ENCODE data around the gene COMP. TPM values are rescaled to one million over a fixed set of nuclear protein-coding genes. Genes with fewer than 3 reads are reported as not detected.
A peak's percentile ranks its signal among the peaks of the same experiment; 100 is the strongest.
"Not testable (repeated sequence)": the region's sequence is repeated elsewhere in the genome, so short reads cannot be mapped to it uniquely, and the experiment has no call there.

The COMP gene
- total RNA-seq, 1 experiment from 2014 or later: not detected

GRCh38 chr19:18736415-18737336, 54.4 kb downstream of the COMP start:
- no peak overlapping the region for H3K27ac ChIP-seq
- no peak overlapping the region for H3K4me3 ChIP-seq
- H3K27me3 ChIP-seq (replicated peaks): no peaks in the 10 kb centered on the region
- H3K36me3 ChIP-seq: no peaks in the 10 kb centered on the region
- no peak for DNase-seq (ENCODE audit: low read depth in 1 of 2, low spot score in 2 of 2)
- no peaks in the 10 kb centered on the region for H3K9me3 ChIP-seq (replicated peaks)
- peaks cover 6% of the 10 kb centered on the region for H3K4me1 ChIP-seq (replicated peaks)

- Histone ChIP-seq H3K27ac (no peak overlapping the region), H3K4me3 (no peak overlapping the region), H3K36me3 (no peaks in the 10 kb centered on the region), H3K27me3 (replicated peaks) (no peaks in the 10 kb centered on the region), H3K9me3 (replicated peaks) (no peaks in the 10 kb centered on the region), H3K4me1 (replicated peaks) (peaks cover 6% of the 10 kb centered on the region)
- DNase-seq (ENCODE audit: low read depth in 1 of 2, low spot score in 2 of 2): no peak
These were observed 55.4 kb downstream of the COMP start for GRCh38 chr19:18735752-18736151.

- no peaks in the 10 kb centered on the region for H3K9me3 ChIP-seq (replicated peaks)
- H3K4me1 ChIP-seq (replicated peaks): peaks cover 6% of the 10 kb centered on the region
- H3K27me3 ChIP-seq (replicated peaks): no peaks in the 10 kb centered on the region
- H3K27ac ChIP-seq: no peak overlapping the region
- H3K36me3 ChIP-seq: no peaks in the 10 kb centered on the region
- DNase-seq (ENCODE audit: low read depth in 1 of 2, low spot score in 2 of 2): no peak
- no peak overlapping the region for H3K4me3 ChIP-seq
These were observed 55.8 kb downstream of the COMP start for GRCh38 chr19:18735324-18735723.

- H3K9me3 ChIP-seq (replicated peaks); H3K27me3 ChIP-seq (replicated peaks); H3K27ac ChIP-seq; H3K4me1 ChIP-seq (replicated peaks); DNase-seq (ENCODE audit: low read depth in 1 of 2, low spot score in 2 of 2); H3K4me3 ChIP-seq; H3K36me3 ChIP-seq: not testable (repeated sequence)
These were observed 57.3 kb downstream of the COMP start for GRCh38 chr19:18733762-18734332.

GRCh38 chr19:18733196-18733647, 57.9 kb downstream of the COMP start:
- Histone ChIP-seq H3K27ac (no peak overlapping the region), H3K4me3 (no peak overlapping the region), H3K27me3 (replicated peaks) (no peaks in the 10 kb centered on the region), H3K36me3 (no peaks in the 10 kb centered on the region), H3K9me3 (replicated peaks) (no peaks in the 10 kb centered on the region), H3K4me1 (replicated peaks) (peaks cover 6% of the 10 kb centered on the region)
- DNase-seq (ENCODE audit: low read depth in 1 of 2, low spot score in 2 of 2): peak in 1 of 2 experiments; percentile 16

Other genes starting within 250 kb of the COMP start
- 212 and 288 TPM in 2 replicates for gene FKBP8, start 247.7 kb downstream of the COMP start, total RNA-seq (2014; rRNA removed; shearing (Covaris generic))
- gene KXD1, start 233.4 kb downstream of the COMP start, total RNA-seq (2014; rRNA removed; shearing (Covaris generic)): 88.0 and 89.8 TPM in 2 replicates
- 745 and 1,061 TPM in 2 replicates for gene UBA52, start 219.4 kb downstream of the COMP start, total RNA-seq (2014; rRNA removed; shearing (Covaris generic))
- 84.0 and 198 TPM in 2 replicates for gene REX1BD, start 202.5 kb downstream of the COMP start, total RNA-seq (2014; rRNA removed; shearing (Covaris generic))
- gene CRLF1, start 184.5 kb downstream of the COMP start, total RNA-seq (2014; rRNA removed; shearing (Covaris generic)): 21.3 and 26.7 TPM in 2 replicates
- gene TMEM59L, start 178.4 kb downstream of the COMP start, total RNA-seq (2014; rRNA removed; shearing (Covaris generic)): not detected in 2 replicates
- gene KLHL26, start 154.3 kb downstream of the COMP start, total RNA-seq (2014; rRNA removed; shearing (Covaris generic)): 3.3 and 5.8 TPM in 2 replicates
- gene CRTC1, start 107.6 kb downstream of the COMP start, total RNA-seq (2014; rRNA removed; shearing (Covaris generic)): 1.3 and 2.5 TPM in 2 replicates
- 47.6 and 68.1 TPM in 2 replicates for gene UPF1, start 40.7 kb upstream of the COMP start, total RNA-seq (2014; rRNA removed; shearing (Covaris generic))
- gene CERS1, start 104.9 kb upstream of the COMP start, total RNA-seq (2014; rRNA removed; shearing (Covaris generic)): not detected in 2 replicates
- gene COPE, start 128.1 kb upstream of the COMP start, total RNA-seq (2014; rRNA removed; shearing (Covaris generic)): 353 and 598 TPM in 2 replicates
- gene DDX49, start 128.4 kb upstream of the COMP start, total RNA-seq (2014; rRNA removed; shearing (Covaris generic)): 105 and 134 TPM in 2 replicates
- gene HOMER3, start 149.9 kb upstream of the COMP start, total RNA-seq (2014; rRNA removed; shearing (Covaris generic)): 53.7 and 79.3 TPM in 2 replicates
- 31.8 and 46.4 TPM in 2 replicates for gene SUGP2, start 242.2 kb upstream of the COMP start, total RNA-seq (2014; rRNA removed; shearing (Covaris generic))
- 54.9 and 59.9 TPM in 2 replicates for gene ARMC6, start 242.3 kb upstream of the COMP start, total RNA-seq (2014; rRNA removed; shearing (Covaris generic))

Measured in SJSA1 (cell line).